ENCODE measurements around the gene B4GALT5.
"Not testable (repeated sequence)": the region's sequence is repeated elsewhere in the genome, so short reads cannot be mapped to it uniquely, and the experiment has no call there.

Gene B4GALT5

GRCh38 chr20:49674383-49675352 lies 39.0 kb downstream of the B4GALT5 start:
- Histone ChIP-seq H3K4me1 (ENCODE audit: control insufficient read depth in 1 of 2, insufficient read depth in 1 of 2, low read depth in 1 of 2, low read length in 1 of 2) (peaks cover 99 to 100% of the 10 kb centered on the region in 2 experiments), H3K9me3 (no peaks in the 10 kb centered on the region), H3K36me3 (peaks cover 3% of the 10 kb centered on the region), H3K27me3 (no peaks in the 10 kb centered on the region), H3K4me3 (ENCODE audit: low read depth in 1 of 2, low read length in 1 of 2) (peak overlapping the region in 1 of 2 experiments; percentile 17), H3K27ac (peak overlapping the region; percentile 86)
- no peak for TF ChIP-seq CTCF (IDR thresholded peaks at IDR 0.05)

GRCh38 chr20:49672096-49672664 lies 41.5 kb downstream of the B4GALT5 start:
- H3K4me3 ChIP-seq (ENCODE audit: low read depth in 1 of 2, low read length in 1 of 2), result no peak overlapping the region
- H3K27ac ChIP-seq, result peak overlapping the region; percentile 70
- peaks cover 93 to 99% of the 10 kb centered on the region in 2 experiments for H3K4me1 ChIP-seq (ENCODE audit: control insufficient read depth in 1 of 2, insufficient read depth in 1 of 2, low read depth in 1 of 2, low read length in 1 of 2)
- H3K36me3 ChIP-seq, result peaks cover 3% of the 10 kb centered on the region
- no peaks in the 10 kb centered on the region for H3K9me3 ChIP-seq
- no peaks in the 10 kb centered on the region for H3K27me3 ChIP-seq
- no peak for TF ChIP-seq CTCF (IDR thresholded peaks at IDR 0.05)

GRCh38 chr20:49671433-49671832 lies 42.2 kb downstream of the B4GALT5 start:
- no peaks in the 10 kb centered on the region for H3K27me3 ChIP-seq
- H3K27ac ChIP-seq, result peak overlapping the region; percentile 70
- H3K4me3 ChIP-seq (ENCODE audit: low read depth in 1 of 2, low read length in 1 of 2), result no peak overlapping the region
- H3K36me3 ChIP-seq, result peaks cover 3% of the 10 kb centered on the region
- H3K9me3 ChIP-seq, result no peaks in the 10 kb centered on the region
- peaks cover 91 to 99% of the 10 kb centered on the region in 2 experiments for H3K4me1 ChIP-seq (ENCODE audit: control insufficient read depth in 1 of 2, insufficient read depth in 1 of 2, low read depth in 1 of 2, low read length in 1 of 2)
- TF ChIP-seq CTCF (IDR thresholded peaks at IDR 0.05), result no peak

GRCh38 chr20:49669601-49670189 lies 44.0 kb downstream of the B4GALT5 start:
- Histone ChIP-seq H3K27ac (peak overlapping the region; percentile 70), H3K9me3 (no peaks in the 10 kb centered on the region), H3K4me3 (ENCODE audit: low read depth in 1 of 2, low read length in 1 of 2) (no peak overlapping the region), H3K36me3 (peaks cover 3% of the 10 kb centered on the region), H3K4me1 (ENCODE audit: control insufficient read depth in 1 of 2, insufficient read depth in 1 of 2, low read depth in 1 of 2, low read length in 1 of 2) (peaks cover 89 to 97% of the 10 kb centered on the region in 2 experiments), H3K27me3 (no peaks in the 10 kb centered on the region)
- no peak for TF ChIP-seq CTCF (IDR thresholded peaks at IDR 0.05)

- H3K4me1 ChIP-seq (ENCODE audit: control insufficient read depth in 1 of 2, insufficient read depth in 1 of 2, low read depth in 1 of 2, low read length in 1 of 2), result peaks cover 88 to 98% of the 10 kb centered on the region in 2 experiments
- H3K27me3 ChIP-seq; H3K36me3 ChIP-seq; H3K4me3 ChIP-seq (ENCODE audit: low read depth in 1 of 2, low read length in 1 of 2); H3K9me3 ChIP-seq: not testable (repeated sequence)
- peak overlapping the region; percentile 70 for H3K27ac ChIP-seq
Observed at GRCh38 chr20:49668878-49669195, 44.8 kb downstream of the B4GALT5 start.

Measured in neutrophil (primary cell).